CD8-positive, alpha-beta memory T cell (primary cell): ENCODE results near the gene ABCA4. TPM values are rescaled to one million over a fixed set of nuclear protein-coding genes. Genes with fewer than 3 reads are reported as not detected.
A peak's percentile ranks its signal among the peaks of the same experiment; 100 is the strongest.
"Not testable (repeated sequence)": the region's sequence is repeated elsewhere in the genome, so short reads cannot be mapped to it uniquely, and the experiment has no call there.

Experiments used
- CTCF ChIA-PET: fragments of 350-600 bp; sonication (Branson Sonifier 250); formaldehyde crosslinking; loops from one replicate; lab custom pipeline; 2021; ENCODE audit warnings: antibody characterized with exemption; lab: Charles Lee
- POLR2A ChIA-PET: fragments of 350-600 bp; sonication (Branson Sonifier 250); formaldehyde crosslinking; loops from one replicate; lab custom pipeline; 2021; ENCODE audit warnings: antibody characterized with exemption; lab: Charles Lee
- DNase-seq, 5 donors: peaks; one replicate each; pipeline versions ENCODE4 v3.0.0 to v3.0.0-alpha.2; 2020 to 2022; ENCODE audit warnings: mixed read lengths in 1 of 5
- H3K27ac ChIP-seq: one replicate; pipeline ENCODE4 v1.7.0; 2013; ENCODE audit warnings: low read depth, mild to moderate bottlenecking, low read length, moderate library complexity
- H3K27me3 ChIP-seq: 2 replicates; pipeline ENCODE4 v1.7.0; 2013; ENCODE audit warnings: low read length, mild to moderate bottlenecking; ENCODE audit not compliant: insufficient read depth, poor library complexity, severe bottlenecking
- H3K36me3 ChIP-seq: 2 replicates; pipeline ENCODE4 v1.7.0; 2013; ENCODE audit warnings: mild to moderate bottlenecking, low read length, moderate library complexity; ENCODE audit not compliant: insufficient read depth
- H3K4me1 ChIP-seq: 2 replicates; pipeline ENCODE4 v1.7.0; 2013; ENCODE audit warnings: mild to moderate bottlenecking, low read length, moderate library complexity; ENCODE audit not compliant: insufficient read depth
- H3K4me3 ChIP-seq: 2 replicates; pipeline ENCODE4 v1.7.0; 2013; ENCODE audit warnings: mild to moderate bottlenecking, low read length
- H3K9me3 ChIP-seq: 2 replicates; pipeline ENCODE4 v1.7.0; 2013; ENCODE audit warnings: mild to moderate bottlenecking, low read length
- H3K27ac Mint-ChIP-seq, 8 donors: one replicate each; pipeline ENCODE4 v1.8.0; 2020 to 2021; ENCODE audit warnings: mixed read lengths in 8 of 8, mild to moderate bottlenecking in 6 of 8, inconsistent platforms in 3 of 8, moderate library complexity in 3 of 8
- H3K27me3 Mint-ChIP-seq, 2 donors: one replicate each; pipeline ENCODE4 v1.8.0; 2020 to 2021; ENCODE audit warnings: mixed read lengths in 2 of 2, mild to moderate bottlenecking in 1 of 2, moderate library complexity in 1 of 2
- H3K36me3 Mint-ChIP-seq, 3 donors: one replicate each; pipeline ENCODE4 v1.8.0; 2020 to 2021; ENCODE audit warnings: mixed read lengths in 3 of 3, inconsistent platforms in 1 of 3, mild to moderate bottlenecking in 1 of 3
- H3K4me1 Mint-ChIP-seq, 3 donors: one replicate each; pipeline ENCODE4 v1.8.0; 2020 to 2021; ENCODE audit warnings: mixed read lengths in 3 of 3, inconsistent platforms in 1 of 3, mild to moderate bottlenecking in 1 of 3
- H3K4me3 Mint-ChIP-seq, 7 donors: one replicate each; pipeline ENCODE4 v1.8.0; 2020 to 2021; ENCODE audit warnings: mixed read lengths in 7 of 7, mild to moderate bottlenecking in 6 of 7, moderate library complexity in 4 of 7, inconsistent platforms in 2 of 7
- H3K9me3 Mint-ChIP-seq, 5 donors: one replicate each; pipeline ENCODE4 v1.8.0; 2020 to 2022; ENCODE audit warnings: mixed read lengths in 5 of 5, mild to moderate bottlenecking in 3 of 5, moderate library complexity in 2 of 5, inconsistent platforms in 1 of 5
- polyA plus RNA-seq: library from polyadenylated mRNA; unstranded; fragments of 300-500 nt; fragmentation: Illumina TruSeq; gene quantifications from one replicate; pipeline ENCODE4 v1.2.3, GENCODE V29; 2021
- total RNA-seq, 2 experiments: library from RNA; stranded (reverse); gene quantifications; one replicate each; pipeline ENCODE4 v1.2.3, GENCODE V29; 2021

ABCA4 gene
- total and polyA plus RNA-seq, 3 experiments from 2014 or later = not detected

DNA sequence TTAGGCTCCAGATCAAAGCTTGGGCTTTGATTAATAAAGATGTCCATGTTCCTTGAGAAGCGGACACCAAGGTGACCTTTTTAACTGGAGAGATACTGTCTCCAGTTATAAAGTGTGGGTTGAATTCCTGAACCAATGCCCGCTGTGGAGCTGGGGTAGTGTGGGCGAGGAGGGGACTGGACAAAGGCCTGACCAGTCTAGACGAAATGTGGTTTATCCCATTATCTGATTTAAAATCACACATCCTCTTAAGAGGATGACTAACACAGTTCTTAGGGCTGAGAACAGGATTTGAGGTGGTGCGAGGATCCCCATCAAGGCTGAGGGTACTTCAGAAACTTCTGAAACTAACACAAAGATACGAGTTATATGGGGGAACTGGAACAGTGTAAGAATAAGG is 127.2 kb downstream of the ABCA4 start:
- Histone ChIP-seq H3K4me3 (no peak overlapping the region), H3K36me3 (no peaks in the 10 kb centered on the region), H3K27me3 (no peaks in the 10 kb centered on the region), H3K4me1 (no peaks in the 10 kb centered on the region), H3K27ac (no peak overlapping the region), H3K9me3 (no peaks in the 10 kb centered on the region)
- DNase-seq = no peak
- ChIA-PET POLR2A (no interaction called here), CTCF (no interaction called here)
- H3K27ac Mint-ChIP-seq = peak overlapping the region in 1 of 8 donors; percentile 25
- no peaks in the 10 kb centered on the region for H3K9me3 Mint-ChIP-seq
- H3K4me1 Mint-ChIP-seq = peaks cover 0 to 2% (median 0%) of the 10 kb centered on the region in 3 donors
- H3K36me3 Mint-ChIP-seq = no peaks in the 10 kb centered on the region
- H3K27me3 Mint-ChIP-seq = peaks cover 19 to 36% of the 10 kb centered on the region in 2 donors
- H3K4me3 Mint-ChIP-seq = no peak overlapping the region

DNA sequence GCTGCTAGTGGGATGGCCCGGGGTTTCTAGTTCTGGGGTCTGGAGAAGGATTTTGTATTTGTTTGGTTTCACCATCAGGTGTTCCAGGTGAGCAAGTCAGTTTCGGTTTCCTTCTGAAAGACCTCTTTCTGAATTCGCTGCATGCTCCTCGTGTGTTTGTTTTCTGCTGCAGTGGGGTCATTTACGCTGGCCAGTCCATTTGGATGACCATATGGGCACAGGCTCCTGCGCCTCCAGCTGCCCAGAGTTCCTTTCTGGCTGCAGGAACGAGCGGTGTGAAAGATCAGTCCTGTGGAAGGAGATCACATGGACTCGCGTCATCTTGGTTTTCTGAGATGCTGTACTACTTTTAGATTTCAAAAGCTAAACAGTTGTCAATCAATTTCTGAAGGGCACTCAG is 128.0 kb downstream of the ABCA4 start:
- H3K27ac ChIP-seq = no peak overlapping the region
- CTCF ChIA-PET = no interaction called here
- Mint-ChIP-seq H3K27ac (peak overlapping the region in 1 of 8 donors; percentile 12), H3K36me3 (no peaks in the 10 kb centered on the region), H3K9me3 (no peaks in the 10 kb centered on the region), H3K4me3 (peak overlapping the region in 1 of 7 donors; percentile 39), H3K27me3 (peaks cover 19 to 36% of the 10 kb centered on the region in 2 donors), H3K4me1 (peaks cover 0 to 2% (median 0%) of the 10 kb centered on the region in 3 donors)
- H3K27me3 ChIP-seq = no peaks in the 10 kb centered on the region
- no peaks in the 10 kb centered on the region for H3K9me3 ChIP-seq
- H3K4me3 ChIP-seq = no peak overlapping the region
- no peaks in the 10 kb centered on the region for H3K4me1 ChIP-seq
- no peaks in the 10 kb centered on the region for H3K36me3 ChIP-seq
- POLR2A ChIA-PET = no interaction called here
- no peak for DNase-seq

DNA sequence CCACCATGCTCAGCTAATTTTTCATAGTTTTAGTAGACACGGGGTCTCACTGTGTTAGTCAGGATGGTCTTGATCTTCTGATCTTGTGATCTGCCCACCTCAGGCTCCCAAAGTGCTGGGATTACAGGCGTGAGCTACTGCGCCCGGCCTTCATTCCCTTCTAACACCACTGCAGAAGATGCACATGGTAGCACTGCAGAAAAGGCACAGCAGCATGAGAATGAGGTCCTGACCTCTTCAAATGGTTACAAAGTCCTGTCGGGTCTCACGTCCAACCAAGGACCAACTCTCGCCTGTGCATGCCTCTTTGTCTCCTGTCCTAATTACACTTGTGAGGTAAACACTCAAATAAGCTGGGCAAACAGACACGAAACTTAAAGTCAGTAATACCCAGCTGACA is 128.8 kb downstream of the ABCA4 start:
- Histone ChIP-seq H3K27me3 (no peaks in the 10 kb centered on the region), H3K9me3 (no peaks in the 10 kb centered on the region), H3K4me1 (no peaks in the 10 kb centered on the region), H3K4me3 (no peak overlapping the region), H3K27ac (no peak overlapping the region), H3K36me3 (no peaks in the 10 kb centered on the region)
- ChIA-PET POLR2A (no interaction called here), CTCF (no interaction called here)
- Mint-ChIP-seq H3K27me3 (peaks cover 18 to 36% of the 10 kb centered on the region in 2 donors), H3K4me1 (peaks cover 0 to 2% (median 0%) of the 10 kb centered on the region in 3 donors), H3K9me3 (no peaks in the 10 kb centered on the region), H3K36me3 (peaks cover 0 to 3% (median 0%) of the 10 kb centered on the region in 3 donors), H3K27ac (no peak overlapping the region), H3K4me3 (no peak overlapping the region)
- no peak for DNase-seq

DNA sequence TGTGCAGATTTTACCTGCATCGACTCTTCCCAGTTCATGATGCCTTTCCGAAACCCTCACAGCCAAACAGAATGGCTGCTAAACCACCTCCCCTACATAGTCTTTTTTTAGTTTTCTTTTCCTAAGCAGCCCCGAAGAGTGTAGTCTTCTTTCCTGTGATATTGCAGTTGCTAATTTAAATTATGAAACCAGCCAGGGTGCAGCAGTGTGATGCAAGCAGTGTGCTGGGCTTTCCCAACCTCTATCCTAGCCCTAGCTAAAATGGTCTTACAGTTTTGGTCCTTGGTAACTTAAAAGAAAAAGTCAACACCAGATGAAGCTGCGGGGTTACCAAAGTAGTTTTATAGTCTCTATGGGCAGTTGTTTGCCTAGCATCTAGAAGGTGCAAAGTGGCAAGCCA is 129.7 kb downstream of the ABCA4 start:
- Histone ChIP-seq H3K4me3 (no peak overlapping the region), H3K4me1 (no peaks in the 10 kb centered on the region), H3K27me3 (no peaks in the 10 kb centered on the region), H3K27ac (no peak overlapping the region), H3K9me3 (no peaks in the 10 kb centered on the region), H3K36me3 (no peaks in the 10 kb centered on the region)
- peaks cover 0 to 3% (median 0%) of the 10 kb centered on the region in 3 donors for H3K36me3 Mint-ChIP-seq
- peaks cover 0 to 2% (median 0%) of the 10 kb centered on the region in 3 donors for H3K4me1 Mint-ChIP-seq
- no peak overlapping the region for H3K4me3 Mint-ChIP-seq
- ChIA-PET POLR2A (no interaction called here), CTCF (no interaction called here)
- DNase-seq = no peak
- no peaks in the 10 kb centered on the region for H3K9me3 Mint-ChIP-seq
- H3K27ac Mint-ChIP-seq = no peak overlapping the region
- peaks cover 18 to 33% of the 10 kb centered on the region in 2 donors for H3K27me3 Mint-ChIP-seq

DNA sequence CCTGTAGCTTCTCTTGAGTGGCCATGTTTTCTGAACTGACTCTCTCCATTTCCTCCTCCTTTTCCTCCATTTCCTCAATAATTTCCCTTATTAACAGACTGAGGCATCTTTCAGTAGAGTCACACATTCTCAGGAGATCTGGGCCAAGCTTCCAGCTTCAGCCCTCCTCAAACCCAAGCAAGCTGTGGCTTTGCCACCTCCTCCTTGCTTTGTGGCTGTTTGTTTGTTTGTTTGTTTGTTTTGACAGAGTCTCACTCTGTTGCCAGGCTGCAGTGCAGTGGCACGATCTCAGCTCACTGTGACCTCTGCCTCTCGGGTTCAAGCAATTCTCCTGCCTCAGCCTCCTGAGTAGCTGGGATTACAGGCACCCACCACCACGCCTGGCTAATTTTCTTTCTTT is 130.5 kb downstream of the ABCA4 start:
- H3K9me3 ChIP-seq, H3K4me3 Mint-ChIP-seq, H3K27ac Mint-ChIP-seq, H3K36me3 Mint-ChIP-seq, POLR2A ChIA-PET, H3K36me3 ChIP-seq, DNase-seq, CTCF ChIA-PET, H3K4me1 Mint-ChIP-seq, H3K9me3 Mint-ChIP-seq, H3K27me3 ChIP-seq, H3K27ac ChIP-seq, H3K4me3 ChIP-seq, H3K4me1 ChIP-seq: not testable (repeated sequence)
- H3K27me3 Mint-ChIP-seq = peaks cover 19 to 33% of the 10 kb centered on the region in 2 donors

DNA sequence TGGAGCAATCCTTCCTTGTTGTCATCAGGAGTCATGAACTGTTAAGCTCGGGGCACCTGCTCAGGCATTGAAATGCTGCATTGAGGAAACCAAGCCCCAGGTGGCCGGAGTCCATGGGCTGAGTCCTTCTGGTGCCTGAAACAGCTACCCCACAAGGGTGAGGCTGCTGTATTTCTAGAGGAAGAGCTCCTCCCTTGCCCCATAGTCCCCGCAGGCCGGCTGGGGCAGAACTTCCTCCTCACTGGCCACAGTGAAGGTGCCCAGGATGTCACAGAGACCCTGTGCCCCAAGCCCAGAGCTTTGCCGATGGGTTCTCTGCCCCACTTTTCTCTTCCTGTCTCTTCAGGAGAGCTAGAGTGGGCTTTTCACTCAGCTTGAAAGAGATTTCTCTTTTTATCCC is 130.9 kb downstream of the ABCA4 start:
- CTCF ChIA-PET = no interaction called here
- H3K27me3 ChIP-seq = no peaks in the 10 kb centered on the region
- no peaks in the 10 kb centered on the region for H3K9me3 ChIP-seq
- H3K4me3 Mint-ChIP-seq = no peak overlapping the region
- no peaks in the 10 kb centered on the region for H3K4me1 ChIP-seq
- DNase-seq = no peak
- peaks cover 0 to 3% (median 0%) of the 10 kb centered on the region in 3 donors for H3K36me3 Mint-ChIP-seq
- POLR2A ChIA-PET = no interaction called here
- H3K4me1 Mint-ChIP-seq = no peaks in the 10 kb centered on the region
- no peak overlapping the region for H3K4me3 ChIP-seq
- H3K36me3 ChIP-seq = no peaks in the 10 kb centered on the region
- no peaks in the 10 kb centered on the region for H3K9me3 Mint-ChIP-seq
- peaks cover 19 to 33% of the 10 kb centered on the region in 2 donors for H3K27me3 Mint-ChIP-seq
- no peak overlapping the region for H3K27ac ChIP-seq
- peak overlapping the region in 1 of 8 donors; percentile 2 for H3K27ac Mint-ChIP-seq

DNA sequence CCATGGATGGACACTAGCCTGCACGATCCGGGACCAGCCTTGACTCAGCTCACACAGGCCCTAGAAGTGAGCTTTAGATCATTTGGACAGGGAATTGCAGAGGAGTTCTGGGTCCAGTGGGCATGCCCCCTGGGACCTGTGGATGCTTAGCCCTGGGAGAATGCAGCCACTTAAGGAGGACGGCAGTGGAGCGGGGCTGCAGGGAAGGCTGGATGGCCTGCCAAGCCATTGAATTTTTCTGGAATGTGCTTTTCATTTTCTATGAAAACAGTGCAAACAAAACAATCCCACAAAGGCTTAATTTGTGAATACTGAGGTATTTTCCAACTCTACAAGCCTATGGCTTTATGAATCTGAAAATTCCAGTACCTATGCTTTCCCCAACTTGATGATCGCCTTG is 131.3 kb downstream of the ABCA4 start:
- H3K36me3 Mint-ChIP-seq = peaks cover 0 to 3% (median 0%) of the 10 kb centered on the region in 3 donors
- ChIA-PET POLR2A (no interaction called here), CTCF (no interaction called here)
- Histone ChIP-seq H3K9me3 (no peaks in the 10 kb centered on the region), H3K4me1 (no peaks in the 10 kb centered on the region), H3K27ac (no peak overlapping the region), H3K4me3 (no peak overlapping the region), H3K27me3 (no peaks in the 10 kb centered on the region), H3K36me3 (no peaks in the 10 kb centered on the region)
- no peaks in the 10 kb centered on the region for H3K9me3 Mint-ChIP-seq
- H3K4me3 Mint-ChIP-seq = no peak overlapping the region
- H3K27ac Mint-ChIP-seq = peak overlapping the region in 1 of 8 donors; percentile 25
- no peak for DNase-seq
- H3K4me1 Mint-ChIP-seq = no peaks in the 10 kb centered on the region
- peaks cover 19 to 34% of the 10 kb centered on the region in 2 donors for H3K27me3 Mint-ChIP-seq

DNA sequence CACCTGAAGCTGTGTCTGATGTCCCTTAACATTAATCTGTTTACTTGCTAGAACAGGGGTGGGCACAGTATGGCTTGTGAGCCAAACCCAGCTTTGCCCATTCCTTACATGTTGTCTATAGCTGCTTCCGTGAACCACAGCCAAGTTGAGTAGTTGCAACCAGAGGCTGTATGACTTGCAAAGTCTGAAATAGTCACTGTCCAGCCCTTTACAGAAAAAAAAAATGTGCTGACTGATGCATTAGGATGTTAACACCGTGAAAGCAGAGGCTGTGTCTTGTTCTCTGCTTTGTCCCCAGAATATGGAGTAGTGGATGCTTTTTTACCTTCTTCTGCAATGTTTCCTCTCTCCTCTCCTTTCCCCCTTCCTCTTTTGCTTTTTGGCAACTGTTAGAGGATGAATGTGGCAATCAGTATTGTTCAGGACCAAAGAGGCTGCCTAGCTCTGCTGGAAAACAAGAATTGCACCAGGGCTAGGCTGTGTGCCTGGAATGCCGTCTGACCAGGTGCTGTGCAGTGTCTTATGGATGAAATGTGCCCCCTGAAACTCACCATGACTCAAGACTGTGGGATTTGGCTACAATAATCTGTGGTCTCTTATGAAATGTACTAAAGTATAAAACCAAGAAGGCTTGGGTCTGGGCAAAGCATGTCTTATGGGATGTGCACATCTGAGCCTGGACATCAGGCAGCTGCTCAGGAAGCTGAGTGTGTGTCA is 132.2 kb downstream of the ABCA4 start:
- H3K4me1 Mint-ChIP-seq = no peaks in the 10 kb centered on the region
- no peak for DNase-seq
- Histone ChIP-seq H3K4me3 (no peak overlapping the region), H3K9me3 (no peaks in the 10 kb centered on the region), H3K27ac (no peak overlapping the region), H3K4me1 (no peaks in the 10 kb centered on the region), H3K36me3 (no peaks in the 10 kb centered on the region), H3K27me3 (no peaks in the 10 kb centered on the region)
- POLR2A ChIA-PET = no interaction called here
- no peaks in the 10 kb centered on the region for H3K9me3 Mint-ChIP-seq
- H3K27me3 Mint-ChIP-seq = peaks cover 18 to 37% of the 10 kb centered on the region in 2 donors
- no peak overlapping the region for H3K27ac Mint-ChIP-seq
- no peak overlapping the region for H3K4me3 Mint-ChIP-seq
- peaks cover 0 to 3% (median 0%) of the 10 kb centered on the region in 3 donors for H3K36me3 Mint-ChIP-seq
- CTCF ChIA-PET = no interaction called here
